Loucy (cell line): ENCODE measurements around the gene COL25A1.

Experiments used
- EZH2phosphoT487 ChIP-seq: fragments of 200-600 bp; IDR thresholded peaks from 2 replicates; pipeline ENCODE4 v1.6.1; 2018; ENCODE audit warnings: antibody characterized with exemption, mild to moderate bottlenecking, moderate library complexity, borderline replicate concordance
- TF ChIP-seq, protein P1 (sequence below): fragments of 200-600 bp; sonication (generic); conservative IDR thresholded peaks from 2 replicates; pipeline ENCODE4 v1.5.1; 2014; ENCODE audit warnings: mild to moderate bottlenecking, antibody characterized with exemption, low read length

DNA sequence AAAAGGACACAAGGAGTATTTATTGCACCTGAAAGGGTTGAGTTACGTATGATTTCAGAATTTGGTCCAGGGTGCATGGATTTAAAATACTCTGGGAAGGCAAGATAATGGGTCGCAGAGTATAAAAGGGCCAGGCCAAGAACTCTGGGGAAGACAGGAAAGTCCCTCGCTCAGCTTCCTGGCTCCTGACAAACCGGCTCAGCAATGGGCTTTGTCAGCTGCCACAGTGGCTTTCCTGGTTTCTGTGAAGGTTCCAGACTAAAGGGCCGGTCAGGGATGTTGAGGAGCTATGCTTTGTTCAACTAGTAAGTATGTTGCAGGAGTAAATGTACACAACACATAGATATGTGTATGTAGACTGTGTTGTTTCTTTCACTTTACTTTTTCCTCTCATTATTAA is 385.2 kb downstream of the COL25A1 start:
- TF ChIP-seq, protein P1, sequence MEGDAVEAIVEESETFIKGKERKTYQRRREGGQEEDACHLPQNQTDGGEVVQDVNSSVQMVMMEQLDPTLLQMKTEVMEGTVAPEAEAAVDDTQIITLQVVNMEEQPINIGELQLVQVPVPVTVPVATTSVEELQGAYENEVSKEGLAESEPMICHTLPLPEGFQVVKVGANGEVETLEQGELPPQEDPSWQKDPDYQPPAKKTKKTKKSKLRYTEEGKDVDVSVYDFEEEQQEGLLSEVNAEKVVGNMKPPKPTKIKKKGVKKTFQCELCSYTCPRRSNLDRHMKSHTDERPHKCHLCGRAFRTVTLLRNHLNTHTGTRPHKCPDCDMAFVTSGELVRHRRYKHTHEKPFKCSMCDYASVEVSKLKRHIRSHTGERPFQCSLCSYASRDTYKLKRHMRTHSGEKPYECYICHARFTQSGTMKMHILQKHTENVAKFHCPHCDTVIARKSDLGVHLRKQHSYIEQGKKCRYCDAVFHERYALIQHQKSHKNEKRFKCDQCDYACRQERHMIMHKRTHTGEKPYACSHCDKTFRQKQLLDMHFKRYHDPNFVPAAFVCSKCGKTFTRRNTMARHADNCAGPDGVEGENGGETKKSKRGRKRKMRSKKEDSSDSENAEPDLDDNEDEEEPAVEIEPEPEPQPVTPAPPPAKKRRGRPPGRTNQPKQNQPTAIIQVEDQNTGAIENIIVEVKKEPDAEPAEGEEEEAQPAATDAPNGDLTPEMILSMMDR: no peak
- no peak for TF ChIP-seq EZH2phosphoT487
